Loucy (cell line): ENCODE results near the gene TNNI3K.

Experiments
- EZH2phosphoT487 ChIP-seq: fragments of 200-600 bp; IDR thresholded peaks from 2 replicates; pipeline ENCODE4 v1.6.1; 2018; ENCODE audit warnings: antibody characterized with exemption, mild to moderate bottlenecking, moderate library complexity, borderline replicate concordance
- TF ChIP-seq, protein P1 (sequence below): fragments of 200-600 bp; sonication (generic); conservative IDR thresholded peaks from 2 replicates; pipeline ENCODE4 v1.5.1; 2014; ENCODE audit warnings: mild to moderate bottlenecking, antibody characterized with exemption, low read length

DNA sequence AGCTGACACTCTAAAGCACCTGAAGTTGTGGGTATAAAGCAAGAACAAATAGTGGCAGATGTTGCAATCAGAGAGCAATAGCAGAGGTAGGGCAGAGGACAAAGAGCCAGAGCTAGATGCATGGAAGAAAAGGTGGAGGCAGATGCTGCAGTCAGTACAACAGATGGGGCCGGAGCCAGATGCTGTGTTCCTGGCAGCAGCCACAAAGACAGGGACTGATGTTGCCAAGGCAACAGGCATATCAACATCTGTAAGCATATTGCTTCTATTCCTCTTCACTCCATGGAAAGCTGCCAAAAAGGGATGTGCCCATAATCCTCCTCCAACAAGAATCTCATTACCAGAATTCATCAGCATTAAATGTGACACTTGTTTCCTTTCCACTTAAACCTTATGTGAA, 108.0 kb downstream of the TNNI3K start:
- TF ChIP-seq, protein P1, sequence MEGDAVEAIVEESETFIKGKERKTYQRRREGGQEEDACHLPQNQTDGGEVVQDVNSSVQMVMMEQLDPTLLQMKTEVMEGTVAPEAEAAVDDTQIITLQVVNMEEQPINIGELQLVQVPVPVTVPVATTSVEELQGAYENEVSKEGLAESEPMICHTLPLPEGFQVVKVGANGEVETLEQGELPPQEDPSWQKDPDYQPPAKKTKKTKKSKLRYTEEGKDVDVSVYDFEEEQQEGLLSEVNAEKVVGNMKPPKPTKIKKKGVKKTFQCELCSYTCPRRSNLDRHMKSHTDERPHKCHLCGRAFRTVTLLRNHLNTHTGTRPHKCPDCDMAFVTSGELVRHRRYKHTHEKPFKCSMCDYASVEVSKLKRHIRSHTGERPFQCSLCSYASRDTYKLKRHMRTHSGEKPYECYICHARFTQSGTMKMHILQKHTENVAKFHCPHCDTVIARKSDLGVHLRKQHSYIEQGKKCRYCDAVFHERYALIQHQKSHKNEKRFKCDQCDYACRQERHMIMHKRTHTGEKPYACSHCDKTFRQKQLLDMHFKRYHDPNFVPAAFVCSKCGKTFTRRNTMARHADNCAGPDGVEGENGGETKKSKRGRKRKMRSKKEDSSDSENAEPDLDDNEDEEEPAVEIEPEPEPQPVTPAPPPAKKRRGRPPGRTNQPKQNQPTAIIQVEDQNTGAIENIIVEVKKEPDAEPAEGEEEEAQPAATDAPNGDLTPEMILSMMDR = no peak
- no peak for TF ChIP-seq EZH2phosphoT487
